Measurements from ENCODE around the gene NPHP4.

DNA sequence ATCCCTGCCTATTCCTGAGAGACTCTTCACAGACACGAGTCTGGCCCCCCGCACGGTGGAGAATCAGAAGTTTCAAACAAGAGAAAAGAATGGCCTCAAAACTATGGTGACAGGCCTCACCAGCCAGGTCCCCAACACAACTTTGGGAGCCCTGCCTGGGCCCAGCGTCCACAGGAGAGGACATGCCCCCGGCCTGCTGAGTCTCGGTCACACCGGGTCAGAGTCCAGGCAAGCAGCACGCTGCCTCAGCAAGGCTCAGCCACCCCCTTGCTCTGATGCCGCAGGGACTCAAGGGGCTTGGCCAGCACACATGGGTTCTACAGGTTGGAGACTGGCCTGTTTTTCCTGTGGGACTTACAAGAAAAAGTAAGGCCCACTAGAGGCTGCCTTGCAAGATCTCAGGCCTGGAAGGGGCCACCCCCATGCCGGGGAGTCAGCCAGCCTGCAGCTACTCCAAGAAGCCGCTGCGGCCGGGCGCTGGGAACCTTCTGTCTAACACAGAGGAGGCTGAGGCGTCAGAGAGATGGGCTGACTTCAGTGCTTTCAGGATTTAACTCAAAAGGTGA lies 116.8 kb downstream of the NPHP4 start:
- TF ChIP-seq POLR2AphosphoS5 (IDR thresholded peaks at IDR 0.05; ENCODE audit: insufficient read depth in 1 of 2, low read depth in 1 of 2) = no peak
- TF ChIP-seq, protein P1, sequence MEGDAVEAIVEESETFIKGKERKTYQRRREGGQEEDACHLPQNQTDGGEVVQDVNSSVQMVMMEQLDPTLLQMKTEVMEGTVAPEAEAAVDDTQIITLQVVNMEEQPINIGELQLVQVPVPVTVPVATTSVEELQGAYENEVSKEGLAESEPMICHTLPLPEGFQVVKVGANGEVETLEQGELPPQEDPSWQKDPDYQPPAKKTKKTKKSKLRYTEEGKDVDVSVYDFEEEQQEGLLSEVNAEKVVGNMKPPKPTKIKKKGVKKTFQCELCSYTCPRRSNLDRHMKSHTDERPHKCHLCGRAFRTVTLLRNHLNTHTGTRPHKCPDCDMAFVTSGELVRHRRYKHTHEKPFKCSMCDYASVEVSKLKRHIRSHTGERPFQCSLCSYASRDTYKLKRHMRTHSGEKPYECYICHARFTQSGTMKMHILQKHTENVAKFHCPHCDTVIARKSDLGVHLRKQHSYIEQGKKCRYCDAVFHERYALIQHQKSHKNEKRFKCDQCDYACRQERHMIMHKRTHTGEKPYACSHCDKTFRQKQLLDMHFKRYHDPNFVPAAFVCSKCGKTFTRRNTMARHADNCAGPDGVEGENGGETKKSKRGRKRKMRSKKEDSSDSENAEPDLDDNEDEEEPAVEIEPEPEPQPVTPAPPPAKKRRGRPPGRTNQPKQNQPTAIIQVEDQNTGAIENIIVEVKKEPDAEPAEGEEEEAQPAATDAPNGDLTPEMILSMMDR (IDR thresholded peaks at IDR 0.05) = no peak
